HL-60 (cell line): Measurements from ENCODE around the gene WFDC13.

Experiments used
- DNase-seq, 2 experiments: peaks; one replicate each; pipeline ENCODE4 v3.0.0-alpha.2; 2010 to 2020; ENCODE audit warnings: low read depth in 1 of 2, low spot score in 1 of 2
- H3K27ac ChIP-seq: fragments of 250-450 bp; sonication (Bioruptor Pico); replicated peaks from 2 replicates; pipeline ENCODE4 v1.5.1; 2020; ENCODE audit warnings: mild to moderate bottlenecking, moderate library complexity
- H3K27me3 ChIP-seq: fragments of 250-450 bp; sonication (Bioruptor Pico); 2 replicates; pipeline ENCODE4 v1.5.1; 2021; ENCODE audit warnings: mild to moderate bottlenecking, moderate library complexity; ENCODE audit not compliant: insufficient read depth, poor library complexity, severe bottlenecking
- H3K4me3 ChIP-seq: replicated peaks from 2 replicates; pipeline ENCODE4 v1.5.1; 2011; ENCODE audit warnings: mild to moderate bottlenecking, control low read depth, low read length; ENCODE audit not compliant: insufficient read depth
- GABPA ChIP-seq: IDR thresholded peaks from 2 replicates; pipeline ENCODE4 v1.6.1; 2012; ENCODE audit warnings: low read depth
- POLR2AphosphoS5 ChIP-seq: IDR thresholded peaks from 2 replicates; pipeline ENCODE4 v1.6.1; 2012; ENCODE audit warnings: low read depth
- REST ChIP-seq: IDR thresholded peaks from 2 replicates; pipeline ENCODE4 v1.6.1; 2012; ENCODE audit warnings: low read depth; ENCODE audit not compliant: insufficient replicate concordance
- SPI1 ChIP-seq: IDR thresholded peaks from 2 replicates; pipeline ENCODE4 v1.6.1; 2012; ENCODE audit warnings: low read depth, mild to moderate bottlenecking, borderline replicate concordance
- TF ChIP-seq, protein P1 (sequence below): IDR thresholded peaks from one replicate; pipeline ENCODE4 v1.5.1; 2011; ENCODE audit warnings: low read length, control low read depth, inconsistent platforms; ENCODE audit not compliant: insufficient read depth

WFDC13 gene

DNA sequence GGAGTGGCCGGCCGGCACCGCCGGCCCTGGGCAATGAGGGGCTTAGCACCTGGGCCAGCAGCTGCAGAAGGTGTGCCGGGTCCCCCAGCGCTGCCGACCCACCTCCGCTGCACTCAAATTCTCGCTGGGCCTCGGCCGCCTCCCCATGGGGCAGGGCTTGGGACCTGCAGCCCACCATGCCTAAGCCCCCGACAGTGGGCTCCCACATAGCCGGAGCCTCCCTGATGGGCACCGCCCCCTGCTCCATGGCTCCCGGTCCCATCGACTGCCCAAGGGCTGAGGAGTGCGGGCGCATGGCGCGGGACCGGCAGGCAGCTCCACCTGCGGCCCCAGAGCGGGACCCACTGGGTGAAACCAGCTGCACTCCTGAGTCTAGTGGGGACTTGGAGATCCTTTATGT, 34.1 kb downstream of the WFDC13 start:
- no peak for DNase-seq
- peaks cover 5% of the 10 kb centered on the region for H3K27me3 ChIP-seq
- no peak for TF ChIP-seq SPI1
- TF ChIP-seq POLR2AphosphoS5 = no peak
- TF ChIP-seq GABPA = no peak
- TF ChIP-seq, protein P1, sequence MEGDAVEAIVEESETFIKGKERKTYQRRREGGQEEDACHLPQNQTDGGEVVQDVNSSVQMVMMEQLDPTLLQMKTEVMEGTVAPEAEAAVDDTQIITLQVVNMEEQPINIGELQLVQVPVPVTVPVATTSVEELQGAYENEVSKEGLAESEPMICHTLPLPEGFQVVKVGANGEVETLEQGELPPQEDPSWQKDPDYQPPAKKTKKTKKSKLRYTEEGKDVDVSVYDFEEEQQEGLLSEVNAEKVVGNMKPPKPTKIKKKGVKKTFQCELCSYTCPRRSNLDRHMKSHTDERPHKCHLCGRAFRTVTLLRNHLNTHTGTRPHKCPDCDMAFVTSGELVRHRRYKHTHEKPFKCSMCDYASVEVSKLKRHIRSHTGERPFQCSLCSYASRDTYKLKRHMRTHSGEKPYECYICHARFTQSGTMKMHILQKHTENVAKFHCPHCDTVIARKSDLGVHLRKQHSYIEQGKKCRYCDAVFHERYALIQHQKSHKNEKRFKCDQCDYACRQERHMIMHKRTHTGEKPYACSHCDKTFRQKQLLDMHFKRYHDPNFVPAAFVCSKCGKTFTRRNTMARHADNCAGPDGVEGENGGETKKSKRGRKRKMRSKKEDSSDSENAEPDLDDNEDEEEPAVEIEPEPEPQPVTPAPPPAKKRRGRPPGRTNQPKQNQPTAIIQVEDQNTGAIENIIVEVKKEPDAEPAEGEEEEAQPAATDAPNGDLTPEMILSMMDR = no peak
- no peak for TF ChIP-seq REST
- H3K4me3 ChIP-seq = no peak overlapping the region
- H3K27ac ChIP-seq = no peak overlapping the region

DNA sequence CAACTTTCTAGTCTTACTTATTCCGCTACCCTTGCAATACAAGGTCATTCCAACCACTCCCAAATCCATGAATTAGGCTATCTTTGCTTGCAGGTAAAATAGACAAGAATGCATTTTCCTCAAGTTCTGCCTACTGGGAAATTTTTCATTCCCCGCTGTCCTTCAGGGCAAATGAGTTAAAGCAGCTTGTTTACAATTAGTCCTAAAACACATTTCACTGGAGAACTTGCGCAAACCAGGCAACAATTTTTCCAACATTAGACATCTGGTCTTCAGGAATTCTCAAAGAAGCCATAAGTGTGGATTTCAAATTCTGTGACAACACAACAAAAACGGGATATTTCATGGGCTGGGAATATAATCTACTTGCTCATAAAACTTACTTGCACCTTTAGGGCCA, 40.8 kb downstream of the WFDC13 start:
- H3K27ac ChIP-seq = no peak overlapping the region
- H3K4me3 ChIP-seq = no peak overlapping the region
- no peak for DNase-seq
- TF ChIP-seq, protein P1 = no peak
- no peak for TF ChIP-seq SPI1
- TF ChIP-seq GABPA = no peak
- TF ChIP-seq REST = no peak
- no peak for TF ChIP-seq POLR2AphosphoS5
- H3K27me3 ChIP-seq = peaks cover 9% of the 10 kb centered on the region

DNA sequence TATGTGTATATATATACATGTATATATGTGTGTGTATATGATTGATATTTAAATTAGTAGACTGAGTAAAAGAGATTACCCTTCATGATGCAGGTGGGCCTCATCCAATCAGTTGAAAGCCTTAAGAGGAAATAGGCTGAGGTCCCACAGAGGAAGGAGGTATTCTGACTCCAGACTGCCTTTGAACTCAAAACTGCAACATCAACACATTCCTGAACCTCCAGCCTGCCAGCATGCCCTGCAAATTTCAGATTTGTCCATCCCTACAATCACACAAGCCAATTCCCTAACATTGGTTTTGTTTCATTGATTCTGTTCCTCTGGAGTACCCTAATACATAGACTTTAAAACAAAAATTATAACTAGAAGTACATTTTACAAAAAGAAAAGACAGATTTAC, 43.2 kb downstream of the WFDC13 start:
- no peak overlapping the region for H3K27ac ChIP-seq
- peaks cover 6% of the 10 kb centered on the region for H3K27me3 ChIP-seq
- no peak overlapping the region for H3K4me3 ChIP-seq
- DNase-seq = no peak
- TF ChIP-seq POLR2AphosphoS5 = no peak
- TF ChIP-seq SPI1 = no peak
- TF ChIP-seq REST = no peak
- TF ChIP-seq, protein P1 = no peak
- TF ChIP-seq GABPA = no peak
